GM10248 (cell line): ENCODE measurements around the gene AKR1C4.

Experiments used
- CTCF ChIA-PET: fragments of 300-600 bp; sonication (Branson Sonifier 250); formaldehyde crosslinking; extraction: SDS; loops from one replicate; lab custom pipeline; 2021; ENCODE audit warnings: antibody characterized with exemption; lab: Yijun Ruan, JAX
- POLR2A ChIA-PET: fragments of 350-650 bp; sonication (Branson Sonifier 250); formaldehyde crosslinking; extraction: SDS; loops from one replicate; lab custom pipeline; 2020; ENCODE audit warnings: antibody characterized with exemption; lab: Yijun Ruan, JAX
- DNase-seq: peaks from one replicate; pipeline ENCODE4 v3.0.0; 2012; ENCODE audit errors: extremely low spot score
- TF ChIP-seq, protein P1 (sequence below): IDR thresholded peaks from 2 replicates; pipeline ENCODE4 v1.5.1; 2012; ENCODE audit warnings: mild to moderate bottlenecking, low read depth; ENCODE audit errors: extremely low read depth, missing control alignments, control extremely low read depth

AKR1C4 gene

DNA sequence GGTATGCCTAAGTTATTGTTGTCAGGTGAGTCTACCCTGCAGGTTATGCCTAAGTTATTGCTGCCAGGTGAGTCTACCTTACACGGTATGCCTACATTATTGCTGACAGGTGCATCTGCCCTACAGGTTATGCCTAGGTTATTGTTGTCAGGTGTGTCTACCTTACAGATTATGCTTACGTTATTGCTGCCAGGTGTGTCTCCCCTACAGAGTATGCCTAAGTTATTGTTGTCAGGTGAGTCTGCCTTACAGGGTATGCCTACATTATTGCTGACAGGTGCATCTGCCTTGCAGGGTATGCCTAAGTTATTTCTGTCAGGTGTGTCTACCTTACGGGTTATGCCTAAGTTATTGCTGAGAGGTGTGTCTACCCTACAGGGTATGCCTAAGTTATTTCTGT is 64.2 kb downstream of the AKR1C4 start:
- POLR2A ChIA-PET, result no interaction called here
- CTCF ChIA-PET, result no interaction called here
- TF ChIP-seq, protein P1, sequence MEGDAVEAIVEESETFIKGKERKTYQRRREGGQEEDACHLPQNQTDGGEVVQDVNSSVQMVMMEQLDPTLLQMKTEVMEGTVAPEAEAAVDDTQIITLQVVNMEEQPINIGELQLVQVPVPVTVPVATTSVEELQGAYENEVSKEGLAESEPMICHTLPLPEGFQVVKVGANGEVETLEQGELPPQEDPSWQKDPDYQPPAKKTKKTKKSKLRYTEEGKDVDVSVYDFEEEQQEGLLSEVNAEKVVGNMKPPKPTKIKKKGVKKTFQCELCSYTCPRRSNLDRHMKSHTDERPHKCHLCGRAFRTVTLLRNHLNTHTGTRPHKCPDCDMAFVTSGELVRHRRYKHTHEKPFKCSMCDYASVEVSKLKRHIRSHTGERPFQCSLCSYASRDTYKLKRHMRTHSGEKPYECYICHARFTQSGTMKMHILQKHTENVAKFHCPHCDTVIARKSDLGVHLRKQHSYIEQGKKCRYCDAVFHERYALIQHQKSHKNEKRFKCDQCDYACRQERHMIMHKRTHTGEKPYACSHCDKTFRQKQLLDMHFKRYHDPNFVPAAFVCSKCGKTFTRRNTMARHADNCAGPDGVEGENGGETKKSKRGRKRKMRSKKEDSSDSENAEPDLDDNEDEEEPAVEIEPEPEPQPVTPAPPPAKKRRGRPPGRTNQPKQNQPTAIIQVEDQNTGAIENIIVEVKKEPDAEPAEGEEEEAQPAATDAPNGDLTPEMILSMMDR, result no peak

DNA sequence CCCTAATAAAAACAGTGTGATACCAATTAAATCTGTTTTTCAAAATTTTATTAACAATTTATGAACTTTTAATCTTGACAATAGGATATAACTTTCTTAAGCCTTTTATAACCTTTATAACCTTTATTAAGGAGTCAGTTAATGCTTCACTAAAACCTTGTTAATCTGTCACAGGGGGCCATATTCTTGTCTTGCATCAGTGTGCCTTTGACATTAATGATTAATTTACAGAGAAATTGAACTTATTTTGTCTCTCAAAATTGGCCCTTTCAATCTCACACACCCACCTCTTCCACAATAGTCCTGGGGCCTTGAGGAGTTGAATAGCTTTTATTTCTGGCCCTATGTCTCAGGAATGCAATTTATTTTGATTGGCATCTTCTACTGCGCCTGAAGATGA is 68.5 kb downstream of the AKR1C4 start:
- TF ChIP-seq, protein P1, result no peak
- ChIA-PET POLR2A (no interaction called here), CTCF (no interaction called here)
- DNase-seq, result no peak

More for the DNA sequence above, 64.2 kb downstream of the AKR1C4 start:
- DNase-seq, result no peak

DNA sequence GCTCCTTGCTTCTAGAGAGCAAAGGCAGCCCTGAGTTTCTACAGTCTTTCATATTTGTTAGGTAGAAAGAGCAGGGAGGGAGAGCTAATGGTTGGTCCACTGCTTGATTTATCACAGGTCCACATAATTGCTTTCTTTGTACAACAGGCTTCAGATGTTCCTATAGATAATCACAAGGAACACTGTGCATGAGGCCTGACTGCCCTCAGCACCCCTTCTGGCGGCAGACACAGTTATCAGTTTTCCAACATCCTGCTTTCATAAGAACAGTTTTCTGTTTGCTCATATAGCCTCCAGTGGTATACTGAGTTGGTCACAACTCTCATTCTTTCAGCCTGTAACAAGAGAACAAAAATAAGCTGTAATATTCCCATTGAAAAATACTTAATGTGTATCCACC is 69.7 kb downstream of the AKR1C4 start:
- ChIA-PET CTCF (no interaction called here), POLR2A (no interaction called here)
- TF ChIP-seq, protein P1, result no peak
- no peak for DNase-seq

DNA sequence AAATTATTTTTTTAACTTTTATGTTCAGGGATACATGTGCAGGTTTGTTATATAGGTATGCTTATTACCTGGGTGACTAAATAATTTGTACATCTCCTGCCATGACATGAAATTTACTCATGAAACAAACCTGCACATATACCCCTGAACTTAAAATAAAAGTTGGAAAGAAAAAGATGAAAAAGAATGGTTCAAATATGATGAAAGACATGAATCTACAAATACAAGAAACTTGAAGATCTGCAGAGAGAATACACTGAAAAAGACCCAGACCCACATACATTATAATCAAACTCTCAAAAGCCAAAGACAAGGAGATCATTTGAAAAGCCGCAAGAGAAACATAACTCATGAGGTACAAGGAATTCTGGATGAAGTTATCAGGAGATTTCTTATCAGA is 70.2 kb downstream of the AKR1C4 start:
- TF ChIP-seq, protein P1, result no peak
- ChIA-PET CTCF (no interaction called here), POLR2A (no interaction called here)
- DNase-seq, result no peak

DNA sequence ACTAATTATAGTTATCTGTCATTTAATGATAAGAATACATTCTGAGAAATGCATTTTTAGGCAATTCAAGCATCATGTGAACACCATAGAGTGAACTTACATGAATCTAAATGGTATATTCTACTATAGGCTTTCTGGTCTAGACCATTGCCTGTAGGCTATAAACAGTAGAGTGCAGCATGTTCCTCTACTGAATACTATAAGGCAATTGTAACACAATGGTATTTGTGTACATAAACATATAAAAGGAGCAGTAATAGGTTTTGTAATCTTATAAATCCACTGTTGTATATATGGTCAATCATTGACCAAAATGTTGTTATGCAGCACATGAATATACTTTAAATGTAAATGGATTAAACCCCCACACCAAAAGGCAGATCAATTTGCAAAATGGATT is 71.6 kb downstream of the AKR1C4 start:
- POLR2A ChIA-PET, result no interaction called here
- no peak for DNase-seq
- TF ChIP-seq, protein P1, result no peak
- CTCF ChIA-PET, result no interaction called here
